GM19025 (cell line): ENCODE data around the gene KCNN4.
"Not testable (repeated sequence)": the region's sequence is repeated elsewhere in the genome, so short reads cannot be mapped to it uniquely, and the experiment has no call there.

ENCODE experiments used
- ATAC-seq: cut with Tn5 transposase; IDR thresholded peaks from one replicate; pipeline ENCODE4 v1.9.1; 2021; ENCODE audit warnings: mild to moderate bottlenecking, low read depth, moderate library complexity; ENCODE audit not compliant: unreplicated experiment

Gene KCNN4

DNA sequence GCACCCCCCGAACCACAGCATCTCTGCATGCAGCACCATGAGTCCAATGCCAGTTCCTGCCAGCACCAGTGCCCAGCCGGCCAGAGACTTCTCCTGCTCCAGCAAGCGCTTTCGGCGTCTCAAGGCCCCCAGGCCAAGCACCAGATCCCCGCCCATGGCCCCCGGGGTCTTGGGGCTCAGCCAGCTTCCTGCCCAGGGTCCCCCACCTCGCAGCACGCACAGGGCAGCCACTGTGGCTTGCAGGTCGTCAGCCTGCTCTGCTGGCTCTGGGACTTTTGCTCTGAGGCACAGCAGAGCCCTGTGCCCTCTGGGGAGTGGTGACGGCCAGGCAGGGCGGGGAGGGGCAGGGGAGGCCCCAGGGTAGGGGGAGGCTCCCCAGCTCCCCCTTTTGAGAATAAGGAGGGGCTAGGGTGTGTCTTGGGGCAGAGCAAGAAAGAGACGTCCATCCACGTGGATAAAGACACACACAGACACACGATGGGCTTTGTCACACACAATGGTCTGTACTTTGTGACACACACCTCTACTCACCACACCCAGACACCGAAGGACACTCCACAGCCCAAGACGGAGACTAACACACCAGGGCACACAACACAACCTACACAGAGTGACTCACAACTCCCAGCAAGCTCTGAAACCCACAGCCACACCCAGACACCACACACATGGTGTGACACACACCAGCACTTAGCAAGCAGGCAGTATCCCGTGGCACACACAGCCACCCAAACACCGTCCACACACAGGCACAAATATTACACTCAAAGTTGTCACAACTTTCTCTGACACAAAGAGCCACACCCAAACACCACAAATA lies at the start of gene KCNN4:
KCNN4 (minus strand) TSS at position 268 of the 820 bp plus-strand sequence; CDS start at position 156, 112 bp downstream.
- ATAC-seq: peak; percentile 40

DNA sequence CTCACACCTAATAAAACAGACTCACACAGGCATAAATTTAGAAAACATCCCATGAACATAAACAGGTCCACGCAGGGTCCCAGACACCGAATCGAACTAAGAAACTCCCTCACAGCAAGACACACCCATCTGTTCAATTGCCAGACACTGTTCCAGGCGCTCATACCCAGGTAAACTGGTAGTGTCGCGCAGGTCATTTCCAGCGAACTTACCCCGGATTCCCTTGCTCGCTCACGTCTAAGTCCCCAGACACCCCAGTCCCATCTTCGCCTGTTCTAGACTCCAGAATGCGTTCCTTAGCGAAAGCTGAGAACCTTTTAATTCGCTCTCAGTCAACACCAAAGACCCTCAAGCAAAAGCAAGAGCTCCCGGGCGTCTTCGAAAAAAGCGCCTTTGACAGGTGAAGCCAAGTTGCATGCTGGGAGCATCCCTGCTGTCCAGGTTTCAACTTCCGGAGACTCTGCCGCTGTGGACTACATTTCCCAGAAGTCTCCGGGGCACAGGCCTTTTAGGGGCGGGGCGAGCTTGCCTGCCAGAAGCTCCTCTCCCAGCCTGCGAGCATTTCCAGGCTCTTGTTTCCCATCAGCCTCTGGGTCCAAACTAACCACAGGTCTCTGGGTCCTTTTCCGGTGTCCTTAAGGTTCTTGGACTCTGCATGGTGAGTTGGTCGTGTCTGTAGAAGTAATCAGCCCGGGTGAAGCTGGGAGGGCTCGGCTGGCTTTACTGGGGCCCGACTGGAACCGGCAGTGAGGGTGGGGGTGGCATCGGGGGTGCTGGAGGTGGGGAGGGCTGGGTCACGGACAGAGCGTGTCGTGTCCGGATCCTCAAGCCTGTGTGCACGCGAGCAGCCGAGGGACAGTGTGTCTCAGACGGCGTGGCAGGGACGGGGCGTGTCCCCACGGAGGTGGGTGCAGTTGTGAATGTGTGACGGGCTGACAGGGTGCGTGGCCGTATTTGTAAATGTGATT lies 46.3 kb upstream of the KCNN4 start, which contains the start of gene ZNF283:
ZNF283 (plus strand) TSS at position 535 of the 968 bp plus-strand sequence. CDS start 6,184 bp downstream, outside the sequence.
- peak; percentile 84 for ATAC-seq

- not testable (repeated sequence) for ATAC-seq
These were observed 43.8 kb upstream of the KCNN4 start for GRCh38 chr19:43824572-43824971.

GRCh38 chr19:43823856-43824255 lies 43.1 kb upstream of the KCNN4 start:
- ATAC-seq: not testable (repeated sequence)

- ATAC-seq: no peak
These were observed 40.1 kb upstream of the KCNN4 start for GRCh38 chr19:43820884-43821215.

- no peak for ATAC-seq
These were observed 39.5 kb upstream of the KCNN4 start for GRCh38 chr19:43820098-43820883.

DNA sequence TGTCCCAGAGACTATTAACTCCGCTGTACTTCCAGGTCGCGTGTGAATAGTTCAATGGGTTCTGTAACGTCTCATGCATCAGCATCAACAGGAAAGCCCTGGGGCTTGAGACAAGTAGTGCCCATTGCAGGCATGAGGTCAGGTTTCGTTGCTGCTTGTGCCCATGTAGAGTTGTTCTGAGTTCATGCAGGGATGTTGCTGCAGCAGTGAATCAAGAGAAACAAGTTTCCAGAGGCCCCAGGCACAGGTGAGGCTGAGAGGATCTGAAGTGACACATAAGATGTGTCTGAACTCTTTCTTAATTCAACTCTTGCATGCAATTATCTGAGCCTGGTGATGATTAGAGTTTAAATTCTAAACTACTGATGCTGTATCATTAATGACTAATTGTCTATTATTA lies 37.7 kb upstream of the KCNN4 start:
- ATAC-seq: no peak

DNA sequence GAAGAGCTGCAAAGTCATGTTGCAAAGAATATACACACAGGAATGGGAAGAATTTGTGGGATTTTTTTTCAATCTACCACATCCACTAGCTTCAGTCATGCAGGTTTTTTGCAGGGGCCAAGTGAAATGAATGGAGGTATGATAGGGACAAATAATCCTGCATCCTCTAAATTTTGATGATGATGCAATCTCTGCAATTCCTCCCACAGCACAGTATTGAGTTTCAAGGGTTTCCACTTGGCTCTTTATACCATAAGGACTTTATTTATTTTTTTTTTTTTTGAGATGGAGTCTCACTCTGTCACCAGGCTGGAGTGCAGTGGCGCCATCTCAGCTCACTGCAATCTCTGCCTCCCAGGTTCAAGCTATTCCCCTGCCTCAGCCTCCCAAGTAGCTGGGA lies 36.7 kb upstream of the KCNN4 start:
- not testable (repeated sequence) for ATAC-seq

DNA sequence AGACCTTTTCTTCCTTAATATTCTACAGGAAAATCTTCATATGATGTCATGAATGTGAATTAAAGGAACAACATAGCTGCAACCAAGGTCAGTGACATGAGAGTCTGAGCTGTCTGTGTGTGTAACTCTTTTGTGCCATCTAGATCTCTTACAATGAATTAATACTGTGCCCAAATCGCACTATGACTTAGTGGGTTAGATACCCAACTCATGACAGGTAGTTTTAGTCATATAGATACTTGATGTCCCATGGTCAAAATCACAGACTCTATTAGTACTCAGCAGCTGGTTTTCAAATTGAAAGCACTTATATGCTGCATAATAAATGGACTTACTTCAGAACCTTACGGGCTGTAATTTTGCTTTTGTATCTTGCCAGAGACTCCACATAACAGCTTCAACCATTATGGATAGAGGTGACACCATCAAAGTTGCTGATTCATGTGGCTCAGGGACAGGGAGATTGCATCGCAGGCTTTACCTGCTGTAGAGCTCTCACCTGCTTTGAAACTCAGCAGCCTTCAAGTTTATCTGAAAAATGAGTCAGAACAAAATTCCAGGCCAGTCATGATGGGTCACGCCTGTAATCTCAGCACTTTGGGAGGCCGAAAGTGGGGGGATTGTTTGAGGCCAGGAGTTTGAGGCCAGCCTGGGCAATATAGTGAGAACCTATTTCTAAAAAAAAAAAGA lies 34.0 kb upstream of the KCNN4 start:
- ATAC-seq: no peak

DNA sequence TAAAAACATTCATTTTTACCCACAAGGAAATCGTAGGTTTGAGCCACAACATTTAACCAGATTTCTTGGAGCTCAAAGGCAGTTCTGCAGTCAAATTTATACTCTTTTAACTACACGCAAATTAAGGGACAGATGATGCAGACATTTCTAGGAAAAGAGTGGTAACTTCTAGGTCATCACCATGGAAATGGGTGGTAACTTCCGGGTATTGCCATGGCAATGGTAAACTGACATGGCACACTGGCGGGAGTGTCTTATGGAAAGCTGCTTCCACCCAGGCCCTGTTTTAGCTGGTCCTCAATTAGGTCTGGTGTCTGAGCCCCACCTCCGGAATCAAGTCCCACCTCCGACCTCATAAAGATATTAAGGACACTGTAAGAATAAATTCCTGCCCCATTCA lies 31.9 kb upstream of the KCNN4 start:
- ATAC-seq: no peak

DNA sequence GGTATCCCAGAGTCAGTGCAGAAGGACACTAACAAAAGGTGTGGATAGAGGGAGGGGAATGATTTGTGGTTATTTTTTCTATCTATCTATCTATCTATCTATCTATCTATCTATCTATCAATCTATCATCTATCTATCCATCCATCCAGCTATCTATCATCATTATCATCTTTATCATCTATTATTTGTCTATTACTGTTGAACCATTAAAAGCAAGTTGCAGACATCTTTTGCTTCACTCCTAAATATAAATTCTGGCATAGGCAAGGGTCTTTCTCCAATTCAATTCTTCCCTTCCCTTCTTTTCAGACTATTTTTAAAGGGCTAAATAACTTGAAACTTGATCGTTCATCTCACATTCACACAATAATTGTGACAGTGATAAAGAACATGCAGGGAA lies 31.5 kb upstream of the KCNN4 start:
- ATAC-seq: no peak

- ATAC-seq: no peak
These were observed 31.1 kb upstream of the KCNN4 start for GRCh38 chr19:43811837-43812236.

DNA sequence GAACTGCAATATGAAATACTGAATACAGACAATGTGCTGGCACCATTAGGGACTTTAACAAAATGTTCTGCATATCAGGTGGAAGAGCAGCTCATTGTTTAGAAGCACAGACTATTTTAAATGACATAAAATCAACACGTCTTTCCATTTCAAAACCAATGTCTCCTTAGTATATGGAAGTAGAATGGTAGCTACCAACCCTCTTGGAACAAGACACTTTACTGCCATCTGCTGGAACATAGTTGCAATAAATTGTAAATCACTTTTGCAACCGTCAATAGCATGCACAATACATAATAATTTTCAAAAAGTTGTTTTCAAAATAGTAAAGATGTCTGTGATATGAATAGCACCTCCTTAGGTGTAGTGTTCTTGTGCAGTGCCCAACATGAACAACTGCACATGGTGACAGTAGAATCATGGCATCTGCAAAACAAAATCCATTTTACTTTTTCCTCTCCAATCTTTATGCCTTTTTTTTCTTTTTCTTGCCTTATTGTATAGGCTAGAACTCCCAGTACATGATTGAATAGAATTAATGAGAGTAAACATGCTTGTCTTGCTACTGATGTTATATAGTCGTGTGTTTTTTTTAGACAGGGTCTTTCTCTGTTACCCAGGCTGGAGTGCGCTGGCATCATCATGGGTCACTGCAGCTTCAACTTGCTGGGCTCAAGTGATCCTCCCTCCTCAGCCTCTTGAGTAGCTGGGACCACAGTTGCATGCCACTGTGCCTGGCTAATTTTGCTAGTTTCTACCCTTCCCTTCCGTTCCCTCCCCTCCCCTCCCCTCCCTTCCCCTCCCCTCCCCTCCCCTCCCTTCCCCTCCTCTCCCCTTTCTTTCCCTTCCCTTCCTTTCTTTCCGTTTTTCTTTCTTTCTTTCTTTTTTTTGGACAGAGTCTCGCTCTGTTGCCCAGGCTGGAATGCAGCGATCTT lies 29.3 kb upstream of the KCNN4 start:
- no peak for ATAC-seq

GRCh38 chr19:43807651-43808050 lies 26.9 kb upstream of the KCNN4 start:
- ATAC-seq: no peak

DNA sequence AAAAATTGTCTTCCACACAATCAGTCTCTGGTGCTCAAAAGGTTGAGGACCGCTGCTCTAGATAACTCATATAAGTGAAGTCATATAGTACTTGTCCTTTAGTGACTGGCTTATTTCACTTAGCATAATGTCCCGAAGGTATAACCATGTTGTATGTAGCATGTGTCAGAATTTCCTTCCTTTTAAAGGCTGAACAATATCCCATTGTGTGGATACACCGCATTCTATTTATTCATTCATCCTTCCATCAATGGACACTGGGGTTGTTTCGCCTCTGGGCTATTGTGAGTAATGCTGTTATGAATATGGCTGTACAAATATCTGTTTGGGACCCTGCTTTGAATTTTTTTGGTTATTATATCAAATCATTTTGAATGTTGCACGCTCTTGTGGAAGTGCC lies 26.1 kb upstream of the KCNN4 start:
- ATAC-seq: no peak

DNA sequence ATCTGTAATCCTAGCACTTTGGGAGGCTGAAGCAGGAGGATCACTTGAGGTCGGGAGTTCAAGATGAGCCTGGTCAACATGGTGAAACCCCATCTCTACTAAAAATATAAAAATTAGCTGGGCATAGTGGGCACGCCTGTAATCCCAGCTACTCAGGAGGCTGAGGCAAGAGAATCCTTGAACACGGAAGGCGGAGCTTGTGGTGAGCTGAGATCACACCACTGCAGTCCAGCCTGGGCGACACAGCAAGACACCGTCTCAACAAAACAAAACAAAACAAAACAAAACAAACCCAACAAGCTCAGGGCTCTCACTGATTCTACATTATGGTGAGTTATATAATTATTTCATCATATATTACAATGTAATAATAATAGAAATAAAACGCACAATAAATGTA lies 25.6 kb upstream of the KCNN4 start:
- ATAC-seq: not testable (repeated sequence)

DNA sequence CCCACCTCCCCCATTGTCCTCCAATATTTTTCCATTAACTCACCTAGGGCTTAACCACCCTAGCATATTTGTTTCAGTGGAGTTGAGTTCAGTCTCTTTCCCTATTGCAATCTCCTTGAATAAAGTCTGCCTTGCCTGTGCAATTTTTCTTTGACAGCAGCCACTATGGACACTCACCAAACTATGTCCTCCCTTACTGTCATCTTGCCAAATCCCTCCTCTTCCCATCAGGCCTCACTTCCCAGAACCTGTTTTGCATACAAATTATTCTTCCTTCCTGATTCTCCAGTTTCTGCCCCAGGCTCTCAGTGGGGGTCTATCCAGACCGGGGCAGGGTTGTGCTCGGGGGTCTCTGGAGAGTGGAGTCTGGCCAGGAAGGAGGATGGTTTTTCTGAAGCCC lies 23.7 kb upstream of the KCNN4 start:
- ATAC-seq: no peak

DNA sequence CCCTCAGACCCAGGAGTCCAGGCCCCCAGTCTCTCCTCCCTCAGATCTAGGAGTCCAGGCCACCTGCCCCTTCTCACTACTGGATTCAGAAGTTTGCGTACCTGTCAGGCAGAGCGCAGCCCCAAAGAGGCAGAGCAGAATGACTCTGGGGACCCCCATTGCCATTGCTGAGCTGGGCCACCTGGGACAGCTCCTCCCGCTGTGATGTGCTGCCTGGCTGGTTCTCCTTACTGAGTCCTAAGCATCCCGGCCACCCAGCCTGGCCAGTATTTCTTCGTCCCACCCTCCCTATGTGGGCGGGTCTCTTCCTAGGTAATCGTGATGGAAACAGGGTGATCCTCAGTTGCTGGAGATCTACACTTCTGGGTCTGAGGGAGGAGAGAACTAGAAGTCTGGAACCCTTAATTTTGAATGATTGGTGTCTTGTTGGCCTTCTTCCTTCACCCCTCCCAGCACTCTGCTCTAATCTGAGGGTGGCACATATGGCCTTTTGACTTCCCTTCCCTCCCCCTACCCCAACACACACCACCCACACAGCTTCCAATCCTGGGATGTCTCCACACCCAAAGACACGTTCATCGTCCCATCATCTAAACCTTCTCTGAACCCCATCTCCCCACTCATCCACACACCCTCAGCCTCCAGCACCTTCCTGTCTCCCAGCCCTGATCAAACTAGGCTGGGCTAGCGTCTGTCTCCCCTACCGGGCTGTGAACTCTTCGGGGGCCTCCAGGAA lies 21.6 kb upstream of the KCNN4 start, which contains the start of gene LYPD5:
LYPD5 (minus strand) TSS at position 232 of the 736 bp plus-strand sequence; CDS start at position 165, 67 bp downstream.
- no peak for ATAC-seq
